Tibial artery (tissue), 4 donors: ENCODE results near the gene ACBD3.

Experiments used
- DNase-seq, 2 donors: peaks; one replicate each; pipeline ENCODE4 v3.0.0-alpha.2; 2019
- H3K27ac ChIP-seq, 2 donors: fragments of 200-600 bp; sonication (generic) in 1 of 2; 1 replicate in 1 of 2; 2 replicates in 1 of 2; pipeline ENCODE4 v1.5.1; 2018 to 2019; ENCODE audit warnings: mild to moderate bottlenecking in 1 of 2
- H3K27me3 ChIP-seq, 2 donors: fragments of 200-600 bp; sonication (generic) in 1 of 2; one replicate each; pipeline versions ENCODE4 v1.5.1 to v1.6.0; 2016 to 2019
- H3K36me3 ChIP-seq, 3 donors: fragments of 200-600 bp; sonication (generic) in 2 of 3; one replicate each; pipeline ENCODE4 v1.5.1; 2016 to 2019; ENCODE audit warnings: mild to moderate bottlenecking in 2 of 3
- H3K4me1 ChIP-seq, 4 donors: fragments of 200-600 bp; sonication (generic) in 2 of 4; 1 replicate in 3 of 4; 2 replicates in 1 of 4; pipeline ENCODE4 v1.5.1; 2016 to 2019
- H3K4me3 ChIP-seq, 2 donors: fragments of 200-600 bp; sonication (generic) in 1 of 2; 1 replicate in 1 of 2; 2 replicates in 1 of 2; pipeline ENCODE4 v1.5.1; 2018 to 2019; ENCODE audit warnings: mild to moderate bottlenecking in 2 of 2
- H3K9me3 ChIP-seq, 3 donors: fragments of 200-600 bp; sonication (generic) in 1 of 3; one replicate each; pipeline ENCODE4 v1.5.1; 2016 to 2019
- intact Hi-C: fragments of 100-400 bp; cut with DNase I; formaldehyde crosslinking; loops from one replicate; pipeline ENCODE4 v1.15.0; 2023; ENCODE audit warnings: low total_unique reads
- TF ChIP-seq, protein P1 (sequence below), 2 experiments: fragments of 200-600 bp in 1 of 2; fragments of 450-650 bp in 1 of 2; IDR thresholded peaks; one replicate each; pipeline ENCODE4 v1.5.1; 2017 to 2019; ENCODE audit warnings: antibody characterized with exemption in 2 of 2, mild to moderate bottlenecking in 1 of 2, moderate library complexity in 1 of 2

Gene ACBD3

DNA sequence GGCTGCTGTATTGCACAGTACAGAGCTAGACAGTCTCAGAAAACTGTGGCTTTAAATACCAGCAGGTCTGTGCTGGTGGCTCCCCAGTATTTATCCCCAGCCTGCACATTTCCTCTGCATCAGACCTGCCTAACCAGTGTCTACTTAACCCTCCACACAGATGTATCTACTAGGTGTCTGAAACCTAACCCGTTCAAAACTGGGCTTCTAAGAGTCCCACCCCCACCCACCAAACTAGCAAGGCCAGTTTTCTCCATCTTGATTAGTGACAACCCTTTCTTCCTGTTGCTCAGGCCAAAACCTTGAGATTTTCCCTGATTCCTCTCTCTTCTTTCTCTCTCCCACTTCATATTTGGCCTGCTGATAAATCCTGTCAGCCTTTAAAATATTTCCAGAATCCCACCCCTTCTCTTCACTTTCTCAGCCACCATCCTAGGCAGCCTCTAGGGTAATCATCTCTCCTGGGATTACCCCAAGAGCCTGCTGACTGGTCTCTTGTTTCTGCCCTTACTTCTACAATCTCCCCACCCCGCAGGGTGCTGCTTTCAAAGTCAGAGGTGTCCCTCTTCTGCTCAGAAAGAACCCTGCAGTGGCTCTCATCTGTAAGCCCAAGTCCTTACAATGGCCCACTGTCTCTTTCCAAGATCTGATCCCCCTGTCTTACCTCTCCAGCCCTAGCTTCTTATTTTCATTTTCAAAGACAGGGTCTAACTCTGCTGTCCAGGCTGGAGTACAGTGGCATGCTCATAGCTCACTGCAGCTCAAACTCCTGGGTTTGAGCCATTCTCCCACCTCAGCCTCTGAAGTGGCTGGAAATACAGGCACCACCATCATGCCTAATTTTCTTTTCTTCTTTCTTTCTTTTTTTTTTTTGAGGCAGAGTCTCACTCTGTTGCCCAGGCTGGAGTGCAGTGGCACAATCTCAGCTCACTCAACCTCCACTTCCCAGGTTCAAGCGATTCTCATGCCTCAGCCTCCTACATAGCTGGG is 78.8 kb downstream of the ACBD3 start:
- Histone ChIP-seq H3K9me3 (no peaks in the 10 kb centered on the region), H3K27ac (peak overlapping the region; percentile 97 to 99), H3K36me3 (no peaks in the 10 kb centered on the region), H3K4me3 (no peak overlapping the region), H3K4me1 (peaks cover 0 to 30% (median 25%) of the 10 kb centered on the region in 4 donors), H3K27me3 (no peaks in the 10 kb centered on the region)
- no peak for DNase-seq
- intact Hi-C loops, result no loop called here
- TF ChIP-seq, protein P1, sequence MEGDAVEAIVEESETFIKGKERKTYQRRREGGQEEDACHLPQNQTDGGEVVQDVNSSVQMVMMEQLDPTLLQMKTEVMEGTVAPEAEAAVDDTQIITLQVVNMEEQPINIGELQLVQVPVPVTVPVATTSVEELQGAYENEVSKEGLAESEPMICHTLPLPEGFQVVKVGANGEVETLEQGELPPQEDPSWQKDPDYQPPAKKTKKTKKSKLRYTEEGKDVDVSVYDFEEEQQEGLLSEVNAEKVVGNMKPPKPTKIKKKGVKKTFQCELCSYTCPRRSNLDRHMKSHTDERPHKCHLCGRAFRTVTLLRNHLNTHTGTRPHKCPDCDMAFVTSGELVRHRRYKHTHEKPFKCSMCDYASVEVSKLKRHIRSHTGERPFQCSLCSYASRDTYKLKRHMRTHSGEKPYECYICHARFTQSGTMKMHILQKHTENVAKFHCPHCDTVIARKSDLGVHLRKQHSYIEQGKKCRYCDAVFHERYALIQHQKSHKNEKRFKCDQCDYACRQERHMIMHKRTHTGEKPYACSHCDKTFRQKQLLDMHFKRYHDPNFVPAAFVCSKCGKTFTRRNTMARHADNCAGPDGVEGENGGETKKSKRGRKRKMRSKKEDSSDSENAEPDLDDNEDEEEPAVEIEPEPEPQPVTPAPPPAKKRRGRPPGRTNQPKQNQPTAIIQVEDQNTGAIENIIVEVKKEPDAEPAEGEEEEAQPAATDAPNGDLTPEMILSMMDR (IDR thresholded peaks at IDR 0.05), result no peak

DNA sequence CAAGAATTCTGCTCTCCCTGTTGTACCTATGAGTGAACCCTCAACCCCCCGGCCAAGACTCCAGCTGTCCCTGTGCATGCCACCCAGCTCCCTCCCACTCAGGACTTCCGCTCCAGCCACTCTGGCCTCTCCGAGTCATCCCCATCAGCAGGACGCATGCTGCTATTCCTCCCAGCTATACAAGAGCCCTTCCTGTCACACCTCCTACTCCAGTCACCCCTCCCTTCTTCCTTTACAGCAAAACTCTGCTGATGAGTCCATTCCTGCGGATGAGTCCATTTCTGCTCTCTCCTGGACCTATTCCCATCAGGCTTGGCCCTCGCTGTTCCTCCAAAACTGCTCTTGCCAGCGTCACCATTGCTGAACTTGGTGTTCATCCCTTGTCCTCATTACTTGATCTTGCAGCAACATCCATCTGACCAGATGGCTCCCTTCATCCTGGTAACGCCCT is 81.8 kb downstream of the ACBD3 start:
- H3K4me3 ChIP-seq, result no peak overlapping the region

DNA sequence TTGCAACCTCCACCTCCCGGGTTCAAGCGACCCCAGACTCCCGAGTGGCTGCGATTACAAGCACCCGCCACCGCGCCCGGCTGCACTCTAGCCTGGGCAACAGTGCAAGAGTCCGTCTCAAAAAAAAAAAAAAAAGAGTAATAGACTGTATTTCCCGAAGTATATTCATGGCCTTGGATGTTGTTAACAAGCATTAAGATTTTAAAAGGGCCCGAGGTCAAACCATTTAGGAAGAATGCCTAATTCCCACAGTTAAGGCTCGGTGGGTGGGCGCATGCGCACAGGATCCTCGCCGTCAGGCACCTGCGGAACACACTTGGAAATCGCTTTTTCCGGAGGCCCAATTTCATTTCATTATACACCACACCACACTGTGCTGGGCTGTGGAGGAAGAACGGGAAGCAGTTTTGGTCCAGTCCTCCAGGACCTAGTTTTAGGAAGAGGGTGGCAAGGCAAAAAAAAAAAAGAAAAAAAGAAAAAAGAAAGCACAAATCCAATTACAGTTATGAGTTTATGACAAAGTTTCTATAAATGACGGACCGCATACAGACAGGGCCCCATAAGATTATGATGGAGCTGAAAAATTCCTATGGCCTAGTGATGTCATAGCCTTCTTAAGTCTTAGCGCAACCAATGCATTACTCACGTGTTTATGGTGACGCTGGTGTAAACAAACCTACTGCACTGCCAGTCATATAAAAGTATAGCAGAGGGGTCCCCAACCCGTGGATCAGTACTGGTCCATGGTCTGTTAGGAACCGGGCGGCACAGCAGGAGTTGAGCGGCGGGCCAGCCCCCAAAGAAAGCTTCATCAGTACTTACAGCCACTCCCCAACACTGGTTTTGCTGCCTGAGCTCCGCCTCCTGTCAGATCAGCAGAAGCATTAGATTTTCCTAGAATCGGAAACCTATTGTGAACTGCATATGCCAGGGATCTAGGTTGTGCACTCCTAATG is 85.8 kb downstream of the ACBD3 start:
- peaks cover 0 to 10% (median 0%) of the 10 kb centered on the region in 4 donors for H3K4me1 ChIP-seq
- H3K4me3 ChIP-seq, result peak overlapping the region; percentile 38 to 49
- TF ChIP-seq, protein P1 (IDR thresholded peaks at IDR 0.05), result no peak
- H3K36me3 ChIP-seq, result no peaks in the 10 kb centered on the region
- intact Hi-C loops, result no loop called here
- no peaks in the 10 kb centered on the region for H3K9me3 ChIP-seq
- no peak for DNase-seq
- H3K27me3 ChIP-seq, result no peaks in the 10 kb centered on the region
- peak overlapping the region in 1 of 2 donors; percentile 31 for H3K27ac ChIP-seq

More for the DNA sequence above, 81.8 kb downstream of the ACBD3 start:
- H3K9me3 ChIP-seq, result no peaks in the 10 kb centered on the region
- no peak overlapping the region for H3K27ac ChIP-seq
- intact Hi-C loops, result no loop called here
- H3K27me3 ChIP-seq, result no peaks in the 10 kb centered on the region
- no peak for DNase-seq
- TF ChIP-seq, protein P1 (IDR thresholded peaks at IDR 0.05), result no peak
- H3K4me1 ChIP-seq, result peaks cover 0 to 25% (median 11%) of the 10 kb centered on the region in 4 donors
- no peaks in the 10 kb centered on the region for H3K36me3 ChIP-seq

DNA sequence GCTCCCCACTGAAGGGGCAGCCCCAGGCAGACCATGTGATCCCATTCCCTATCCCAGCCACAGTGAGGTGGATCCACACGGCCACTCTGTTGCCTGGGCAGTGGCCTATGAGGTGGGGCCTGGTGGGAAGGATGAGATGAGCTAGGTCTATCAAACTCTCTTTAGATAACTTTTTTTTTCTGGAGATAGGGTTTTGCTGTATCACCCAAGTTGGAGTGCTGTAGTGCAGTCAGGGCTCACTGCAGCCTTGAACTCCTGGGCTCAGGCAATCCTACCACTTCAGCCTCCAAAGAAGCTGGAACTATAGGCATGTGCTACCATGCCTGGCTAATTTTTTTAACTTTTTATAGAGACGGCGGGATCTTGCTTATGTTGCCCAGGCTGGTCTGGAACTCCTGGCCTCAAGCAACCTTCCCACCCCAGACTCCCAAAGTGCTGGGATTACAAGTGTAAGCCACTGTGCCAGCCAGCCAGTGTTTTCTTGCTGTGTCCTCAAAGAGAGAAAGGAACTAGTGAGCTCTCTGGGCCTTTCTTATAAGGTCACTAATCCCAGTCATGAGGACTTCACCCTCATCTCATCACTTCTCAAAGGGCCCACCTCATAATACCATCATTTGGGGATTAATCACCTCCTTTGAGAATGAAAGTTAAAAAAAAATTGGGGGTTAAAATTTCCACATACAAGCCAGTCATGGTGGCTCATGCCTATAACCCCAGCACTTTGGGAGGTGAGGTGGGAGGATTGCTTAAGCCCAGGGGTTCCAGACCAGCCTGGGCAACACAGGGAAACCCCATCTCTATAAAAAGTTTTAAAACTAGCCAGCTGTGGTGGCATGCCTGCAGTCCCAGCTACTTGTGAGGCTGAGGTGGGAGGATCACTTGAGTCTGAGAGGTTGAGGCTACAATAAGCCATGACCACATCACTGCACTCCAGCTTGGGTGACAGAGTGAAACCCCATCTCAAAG is 87.4 kb downstream of the ACBD3 start:
- H3K27ac ChIP-seq, result no peak overlapping the region
- intact Hi-C loops, result no loop called here
- H3K9me3 ChIP-seq, result no peaks in the 10 kb centered on the region
- no peaks in the 10 kb centered on the region for H3K36me3 ChIP-seq
- H3K27me3 ChIP-seq, result no peaks in the 10 kb centered on the region
- no peak overlapping the region for H3K4me3 ChIP-seq
- DNase-seq, result no peak
- H3K4me1 ChIP-seq, result peaks cover 0 to 10% (median 0%) of the 10 kb centered on the region in 4 donors
- TF ChIP-seq, protein P1 (IDR thresholded peaks at IDR 0.05), result no peak
